Measurements from ENCODE around the gene HORMAD2. TPM values are rescaled to one million over a fixed set of nuclear protein-coding genes. Genes with fewer than 3 reads are reported as not detected.

Gene HORMAD2
- total RNA-seq, 1 experiment from 2014 or later: not detected

GRCh38 chr22:30078320-30079311, 1.6 kb upstream of the HORMAD2 start (continued):
- TF ChIP-seq, protein P1, sequence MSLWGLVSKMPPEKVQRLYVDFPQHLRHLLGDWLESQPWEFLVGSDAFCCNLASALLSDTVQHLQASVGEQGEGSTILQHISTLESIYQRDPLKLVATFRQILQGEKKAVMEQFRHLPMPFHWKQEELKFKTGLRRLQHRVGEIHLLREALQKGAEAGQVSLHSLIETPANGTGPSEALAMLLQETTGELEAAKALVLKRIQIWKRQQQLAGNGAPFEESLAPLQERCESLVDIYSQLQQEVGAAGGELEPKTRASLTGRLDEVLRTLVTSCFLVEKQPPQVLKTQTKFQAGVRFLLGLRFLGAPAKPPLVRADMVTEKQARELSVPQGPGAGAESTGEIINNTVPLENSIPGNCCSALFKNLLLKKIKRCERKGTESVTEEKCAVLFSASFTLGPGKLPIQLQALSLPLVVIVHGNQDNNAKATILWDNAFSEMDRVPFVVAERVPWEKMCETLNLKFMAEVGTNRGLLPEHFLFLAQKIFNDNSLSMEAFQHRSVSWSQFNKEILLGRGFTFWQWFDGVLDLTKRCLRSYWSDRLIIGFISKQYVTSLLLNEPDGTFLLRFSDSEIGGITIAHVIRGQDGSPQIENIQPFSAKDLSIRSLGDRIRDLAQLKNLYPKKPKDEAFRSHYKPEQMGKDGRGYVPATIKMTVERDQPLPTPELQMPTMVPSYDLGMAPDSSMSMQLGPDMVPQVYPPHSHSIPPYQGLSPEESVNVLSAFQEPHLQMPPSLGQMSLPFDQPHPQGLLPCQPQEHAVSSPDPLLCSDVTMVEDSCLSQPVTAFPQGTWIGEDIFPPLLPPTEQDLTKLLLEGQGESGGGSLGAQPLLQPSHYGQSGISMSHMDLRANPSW (CRISPR knock-in tag; conservative IDR thresholded peaks at IDR 0.05; ENCODE audit: low read depth): no peak

DNA sequence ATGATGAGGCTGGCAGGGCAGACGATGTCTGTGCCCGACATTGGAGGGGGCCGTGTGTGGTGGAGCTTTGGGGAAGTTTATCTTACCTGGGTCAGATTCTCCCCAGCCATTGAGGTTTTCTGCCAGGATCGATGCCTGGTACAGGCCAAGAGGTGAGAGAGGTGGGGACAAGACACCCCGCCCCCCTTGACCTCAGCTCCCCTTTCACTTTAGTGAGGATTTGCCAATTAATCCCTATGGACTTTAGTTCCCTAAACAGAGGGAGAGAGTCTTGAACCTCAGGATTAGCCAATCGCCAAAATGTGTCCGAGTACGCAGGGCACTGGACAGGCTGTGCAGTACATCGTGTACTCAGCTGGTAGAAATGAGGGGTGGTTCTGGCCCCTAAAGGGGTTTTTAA, 541 bp downstream of the HORMAD2 start:
- H3K4me3 Mint-ChIP-seq: peak overlapping the region; percentile 62

More for the DNA sequence above, 541 bp downstream of the HORMAD2 start:
- Mint-ChIP-seq H3K9me3 (peaks cover 10% of the 10 kb centered on the region), H3K27ac (no peak overlapping the region), H3K4me1 (peaks cover 17% of the 10 kb centered on the region), H3K27me3 (ENCODE audit: low read depth) (peaks cover 23% of the 10 kb centered on the region), H3K36me3 (no peaks in the 10 kb centered on the region; the same call in none of the 2 replicates)
- ATAC-seq (no peak), DNase-seq (ENCODE audit: low spot score) (no peak)
- TF ChIP-seq ESRRA (CRISPR knock-in tag; IDR thresholded peaks at IDR 0.05; ENCODE audit: borderline replicate concordance) (no peak), IRF1 (CRISPR knock-in tag; IDR thresholded peaks at IDR 0.05) (no peak), ELF4 (CRISPR knock-in tag; IDR thresholded peaks at IDR 0.05; ENCODE audit: low read depth) (no peak), JUN (CRISPR knock-in tag; IDR thresholded peaks at IDR 0.05) (no peak), ZNF138 (CRISPR knock-in tag; conservative IDR thresholded peaks at IDR 0.05) (no peak), CREB1 (CRISPR knock-in tag; IDR thresholded peaks at IDR 0.05) (no peak), SMAD3 (CRISPR knock-in tag; IDR thresholded peaks at IDR 0.05; ENCODE audit: borderline replicate concordance) (no peak), AR (CRISPR knock-in tag; IDR thresholded peaks at IDR 0.05) (no peak), NFE2L1 (CRISPR knock-in tag; IDR thresholded peaks at IDR 0.05) (no peak), ZNF317 (CRISPR knock-in tag; IDR thresholded peaks at IDR 0.05; ENCODE audit: borderline replicate concordance, low read depth) (no peak), SMAD4 (CRISPR knock-in tag; IDR thresholded peaks at IDR 0.05) (no peak)
- TF ChIP-seq, protein P2, sequence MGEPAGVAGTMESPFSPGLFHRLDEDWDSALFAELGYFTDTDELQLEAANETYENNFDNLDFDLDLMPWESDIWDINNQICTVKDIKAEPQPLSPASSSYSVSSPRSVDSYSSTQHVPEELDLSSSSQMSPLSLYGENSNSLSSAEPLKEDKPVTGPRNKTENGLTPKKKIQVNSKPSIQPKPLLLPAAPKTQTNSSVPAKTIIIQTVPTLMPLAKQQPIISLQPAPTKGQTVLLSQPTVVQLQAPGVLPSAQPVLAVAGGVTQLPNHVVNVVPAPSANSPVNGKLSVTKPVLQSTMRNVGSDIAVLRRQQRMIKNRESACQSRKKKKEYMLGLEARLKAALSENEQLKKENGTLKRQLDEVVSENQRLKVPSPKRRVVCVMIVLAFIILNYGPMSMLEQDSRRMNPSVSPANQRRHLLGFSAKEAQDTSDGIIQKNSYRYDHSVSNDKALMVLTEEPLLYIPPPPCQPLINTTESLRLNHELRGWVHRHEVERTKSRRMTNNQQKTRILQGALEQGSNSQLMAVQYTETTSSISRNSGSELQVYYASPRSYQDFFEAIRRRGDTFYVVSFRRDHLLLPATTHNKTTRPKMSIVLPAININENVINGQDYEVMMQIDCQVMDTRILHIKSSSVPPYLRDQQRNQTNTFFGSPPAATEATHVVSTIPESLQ (CRISPR knock-in tag; IDR thresholded peaks at IDR 0.05): no peak
- CTCF ChIA-PET: interaction anchor here (0.6 to 1.3 kb wide), 3 partner anchors 8 to 207 kb away, joined by 3 to 6 read pairs (median 3); no protein-coding TSS in a partner anchor
- POLR2A ChIA-PET: interaction anchor here (0.5 to 0.6 kb wide), 2 partner anchors 220 to 285 kb away, joined by 3 read pairs; no protein-coding TSS in a partner anchor
